DND-41 (cell line): Measurements from ENCODE around the gene TGFB3.
A peak's percentile ranks its signal among the peaks of the same experiment; 100 is the strongest.

Experiments
- ATAC-seq: fragments of 200-7000 bp; cut with Tn5 transposase; 3 replicates; pipeline ENCODE4 v1.9.1; 2021; ENCODE audit warnings: low read depth; ENCODE audit not compliant: insufficient read depth
- DNase-seq: peaks from one replicate; pipeline ENCODE4 v3.0.0-alpha.2; 2020
- H2AFZ ChIP-seq: 2 replicates; pipeline ENCODE4 v1.6.0; 2012; ENCODE audit warnings: low read depth, low read length
- H3K27ac ChIP-seq: 2 replicates; pipeline ENCODE4 v1.5.1; 2012; ENCODE audit warnings: low read length, inconsistent platforms
- H3K27me3 ChIP-seq: fragments of 200-600 bp; sonication (generic); 2 replicates; pipeline ENCODE4 v1.6.0; 2012; ENCODE audit warnings: low read length, mild to moderate bottlenecking, inconsistent platforms; ENCODE audit not compliant: insufficient read depth, poor library complexity
- H3K36me3 ChIP-seq: 2 replicates; pipeline ENCODE4 v1.5.1; 2012; ENCODE audit warnings: low read length, inconsistent platforms; ENCODE audit not compliant: insufficient read depth
- H3K4me1 ChIP-seq: 2 replicates; pipeline ENCODE4 v1.5.1; 2012; ENCODE audit warnings: mild to moderate bottlenecking, low read length; ENCODE audit not compliant: insufficient read depth
- H3K4me2 ChIP-seq: 2 replicates; pipeline ENCODE4 v1.6.0; 2012; ENCODE audit warnings: mild to moderate bottlenecking, moderate library complexity, low read length, inconsistent platforms; ENCODE audit not compliant: insufficient read depth
- H3K4me3 ChIP-seq, 2 experiments: fragments of 200-600 bp in 1 of 2; shearing (Covaris generic) in 1 of 2; 2 replicates each; pipeline ENCODE4 v1.5.1; 2012 to 2016; ENCODE audit warnings: inconsistent platforms in 2 of 2, low read length in 2 of 2, mild to moderate bottlenecking in 2 of 2, low read depth in 1 of 2, moderate library complexity in 1 of 2
- H3K79me2 ChIP-seq: 2 replicates; pipeline ENCODE4 v1.6.0; 2012; ENCODE audit warnings: low read length, inconsistent platforms; ENCODE audit not compliant: insufficient read depth
- H3K9ac ChIP-seq: 2 replicates; pipeline ENCODE4 v1.6.0; 2012; ENCODE audit warnings: low read depth, mild to moderate bottlenecking, inconsistent platforms, low read length, moderate library complexity
- H3K9me3 ChIP-seq: 2 replicates; pipeline ENCODE4 v1.5.1; 2012; ENCODE audit warnings: low read length, moderate library complexity, mild to moderate bottlenecking, inconsistent platforms; ENCODE audit not compliant: insufficient read depth, severe bottlenecking
- H4K20me1 ChIP-seq: 2 replicates; pipeline ENCODE4 v1.6.0; 2012; ENCODE audit warnings: low read length; ENCODE audit not compliant: insufficient read depth
- CTCF ChIP-seq: IDR thresholded peaks from 2 replicates; pipeline ENCODE4 v1.5.1; 2012; ENCODE audit warnings: borderline replicate concordance, low read length, moderate library complexity, mild to moderate bottlenecking; ENCODE audit not compliant: poor library complexity, severe bottlenecking; ENCODE audit errors: extremely low read depth
- EZH2 ChIP-seq: IDR thresholded peaks from 3 replicates; pipeline ENCODE4 v1.6.1; 2012; ENCODE audit warnings: borderline replicate concordance, low read depth, mild to moderate bottlenecking, moderate library complexity, low read length, inconsistent platforms; ENCODE audit not compliant: severe bottlenecking

Gene TGFB3

GRCh38 chr14:75971509-75971908 is 10.3 kb downstream of the TGFB3 start:
- Histone ChIP-seq H2AFZ (no peak overlapping the region), H3K4me2 (no peak overlapping the region), H3K9ac (no peak overlapping the region), H3K9me3 (no peaks in the 10 kb centered on the region), H3K4me1 (no peaks in the 10 kb centered on the region), H3K4me3 (no peak overlapping the region), H3K27me3 (no peaks in the 10 kb centered on the region), H3K79me2 (no peaks in the 10 kb centered on the region), H3K36me3 (peaks cover 3% of the 10 kb centered on the region; the same call in 1 of the 2 replicates), H3K27ac (no peak overlapping the region), H4K20me1 (no peaks in the 10 kb centered on the region; the same call in 1 of the 2 replicates)
- TF ChIP-seq CTCF: no peak
- no peak for TF ChIP-seq EZH2
- DNase-seq (no peak), ATAC-seq (no peak)

GRCh38 chr14:75970989-75971388 is 10.8 kb downstream of the TGFB3 start:
- H3K9me3 ChIP-seq: no peaks in the 10 kb centered on the region
- no peaks in the 10 kb centered on the region for H3K4me1 ChIP-seq
- H3K36me3 ChIP-seq: peaks cover 3% of the 10 kb centered on the region; the same call in 1 of the 2 replicates
- ATAC-seq: no peak
- no peaks in the 10 kb centered on the region for H3K79me2 ChIP-seq
- H3K9ac ChIP-seq: no peak overlapping the region
- H3K4me3 ChIP-seq: no peak overlapping the region
- no peak for DNase-seq
- H4K20me1 ChIP-seq: no peaks in the 10 kb centered on the region; the same call in 1 of the 2 replicates
- H3K27me3 ChIP-seq: no peaks in the 10 kb centered on the region
- no peak overlapping the region for H3K4me2 ChIP-seq
- no peak overlapping the region for H3K27ac ChIP-seq
- H2AFZ ChIP-seq: no peak overlapping the region
- TF ChIP-seq CTCF (peak; percentile 28), EZH2 (no peak)

DNA sequence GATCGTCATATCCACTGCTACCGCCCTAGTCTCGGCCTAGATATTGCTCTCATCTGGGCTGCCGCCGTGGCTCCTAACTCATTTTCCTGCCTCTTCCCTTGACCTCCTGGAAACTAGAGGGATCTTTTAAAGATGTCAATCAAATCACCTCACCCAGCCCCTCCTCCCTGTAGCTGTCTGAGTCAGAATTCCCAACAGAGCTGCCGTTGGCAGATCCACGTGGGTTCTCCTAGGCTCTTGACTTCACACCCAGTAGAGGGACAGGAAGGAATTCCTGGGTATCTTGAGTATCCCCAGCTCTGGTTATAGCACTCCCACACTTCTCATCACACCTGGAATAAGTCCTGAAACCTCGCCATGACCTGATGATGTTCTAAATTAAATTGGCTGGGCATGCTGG is 11.9 kb downstream of the TGFB3 start:
- H3K9ac ChIP-seq: no peak overlapping the region
- H3K9me3 ChIP-seq: no peaks in the 10 kb centered on the region
- no peak for DNase-seq
- no peak overlapping the region for H3K4me2 ChIP-seq
- no peak for ATAC-seq
- no peak overlapping the region for H3K4me3 ChIP-seq
- TF ChIP-seq CTCF: no peak
- no peak for TF ChIP-seq EZH2
- H4K20me1 ChIP-seq: no peaks in the 10 kb centered on the region; the same call in 1 of the 2 replicates
- H3K27ac ChIP-seq: no peak overlapping the region
- no peaks in the 10 kb centered on the region for H3K27me3 ChIP-seq
- no peaks in the 10 kb centered on the region for H3K79me2 ChIP-seq
- no peaks in the 10 kb centered on the region for H3K4me1 ChIP-seq
- no peak overlapping the region for H2AFZ ChIP-seq
- peaks cover 8% of the 10 kb centered on the region; the same call in 1 of the 2 replicates for H3K36me3 ChIP-seq

DNA sequence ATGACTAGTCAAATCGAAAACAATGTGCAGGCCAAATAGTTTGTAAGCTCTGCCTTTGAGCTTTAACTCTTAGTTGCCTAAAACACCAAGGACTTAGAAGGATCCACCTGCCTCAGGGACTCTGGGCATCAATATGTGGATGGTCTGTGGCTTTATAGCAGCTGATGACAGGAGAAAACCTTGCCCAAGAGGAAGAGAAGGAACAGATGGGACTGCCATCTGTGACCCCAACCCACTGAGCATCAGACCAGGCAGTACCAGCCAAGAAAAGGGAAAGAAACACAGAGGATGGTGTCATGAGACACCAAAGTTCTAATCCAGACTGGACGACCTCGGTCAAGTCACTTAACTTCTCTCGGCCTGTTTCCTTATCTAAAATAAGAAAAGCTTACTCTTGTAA is 12.7 kb downstream of the TGFB3 start:
- Histone ChIP-seq H3K36me3 (peaks cover 8% of the 10 kb centered on the region; the same call in 1 of the 2 replicates), H3K27me3 (no peaks in the 10 kb centered on the region), H3K79me2 (no peaks in the 10 kb centered on the region), H3K4me1 (no peaks in the 10 kb centered on the region), H3K27ac (no peak overlapping the region), H3K4me2 (no peak overlapping the region), H4K20me1 (no peaks in the 10 kb centered on the region; the same call in 1 of the 2 replicates), H2AFZ (no peak overlapping the region), H3K9me3 (no peaks in the 10 kb centered on the region), H3K4me3 (no peak overlapping the region), H3K9ac (no peak overlapping the region)
- TF ChIP-seq EZH2 (no peak), CTCF (no peak)
- ATAC-seq (no peak), DNase-seq (no peak)
